NCI-H226 (cell line): Measurements from ENCODE around the gene VTI1A.

Source experiments
- DNase-seq: peaks from one replicate; pipeline ENCODE4 v3.0.0-alpha.2; 2015

VTI1A gene

GRCh38 chr10:112548535-112549276 lies 101.7 kb downstream of the VTI1A start:
- no peak for DNase-seq

DNA sequence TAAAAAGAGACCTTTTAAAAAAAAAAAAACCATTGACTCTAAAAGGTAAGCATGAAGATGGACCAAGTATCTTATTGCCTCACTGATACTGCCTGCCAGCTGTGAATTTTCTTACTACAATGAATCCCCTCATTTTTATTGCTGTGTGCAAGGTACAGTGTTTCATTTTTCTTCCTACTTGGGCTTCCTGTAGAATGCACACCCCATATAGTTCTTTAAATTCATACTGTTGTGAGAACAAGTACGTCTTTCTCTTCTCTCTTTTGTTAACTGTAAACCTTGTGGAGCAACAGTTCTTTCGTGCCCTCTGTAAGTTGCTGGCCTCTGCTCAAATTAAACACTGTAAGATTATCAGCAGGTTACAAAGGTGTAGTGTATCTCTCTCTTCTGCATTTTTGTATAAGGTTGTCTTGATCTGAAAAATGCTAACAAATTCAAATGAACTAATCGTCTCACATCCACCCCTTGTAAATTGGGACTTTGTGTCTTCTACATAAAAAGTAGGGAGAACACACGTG lies 105.6 kb downstream of the VTI1A start:
- no peak for DNase-seq

DNA sequence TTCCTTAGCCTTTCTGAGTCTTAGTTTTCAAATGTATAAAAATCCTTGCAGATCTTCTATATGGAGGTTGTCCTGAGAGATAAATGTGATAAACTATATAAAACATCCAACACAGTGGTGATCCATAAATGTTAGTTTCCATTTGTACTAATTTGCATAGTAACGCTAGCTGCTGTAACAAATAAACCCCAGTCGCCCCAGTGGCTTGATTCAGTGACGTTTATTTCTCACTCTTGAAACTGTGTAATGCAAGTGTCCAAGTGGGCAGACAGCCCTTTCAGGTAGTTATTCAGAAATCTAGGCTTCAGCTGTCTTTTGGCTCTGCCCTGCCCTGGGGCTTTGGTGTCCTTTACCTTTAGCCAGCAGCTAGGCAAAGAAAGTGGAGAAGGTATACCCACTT lies 106.3 kb downstream of the VTI1A start:
- no peak for DNase-seq

DNA sequence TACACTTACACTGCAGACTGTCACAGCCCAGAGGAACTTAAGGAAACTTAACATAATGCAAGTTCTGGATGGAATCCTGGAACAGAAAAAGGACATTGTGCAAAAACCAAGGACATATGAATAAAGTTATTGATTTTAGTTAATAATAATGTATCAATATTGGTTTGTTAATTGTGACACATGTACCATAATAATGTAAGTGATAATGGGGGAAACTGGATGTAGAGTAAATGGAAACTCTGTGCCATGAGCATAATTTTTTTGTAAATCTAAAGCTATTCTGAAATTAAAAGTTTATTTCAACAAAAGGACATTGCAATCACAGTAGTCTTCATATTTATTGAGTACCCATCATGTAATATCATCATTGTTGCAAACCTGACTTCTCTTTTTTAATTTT lies 107.2 kb downstream of the VTI1A start:
- DNase-seq = no peak

DNA sequence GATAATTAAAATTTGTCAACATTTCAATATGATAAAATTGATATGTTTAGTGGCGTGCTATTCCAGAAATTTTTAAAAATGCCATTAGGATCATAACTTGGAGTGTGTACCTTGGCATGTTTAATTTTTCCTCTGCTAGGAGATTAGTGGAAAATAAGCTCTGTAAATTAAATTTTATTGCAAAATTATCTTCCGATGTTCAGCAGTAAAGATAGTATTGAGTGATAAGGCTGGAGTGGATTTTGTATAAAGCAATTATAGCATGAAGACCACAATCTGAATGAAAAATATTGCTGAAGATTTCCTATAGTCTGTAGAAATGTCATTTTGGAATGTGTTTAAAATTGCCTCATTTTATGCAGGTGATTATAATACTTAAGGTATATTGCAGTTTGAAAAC lies 110.2 kb downstream of the VTI1A start:
- no peak for DNase-seq

DNA sequence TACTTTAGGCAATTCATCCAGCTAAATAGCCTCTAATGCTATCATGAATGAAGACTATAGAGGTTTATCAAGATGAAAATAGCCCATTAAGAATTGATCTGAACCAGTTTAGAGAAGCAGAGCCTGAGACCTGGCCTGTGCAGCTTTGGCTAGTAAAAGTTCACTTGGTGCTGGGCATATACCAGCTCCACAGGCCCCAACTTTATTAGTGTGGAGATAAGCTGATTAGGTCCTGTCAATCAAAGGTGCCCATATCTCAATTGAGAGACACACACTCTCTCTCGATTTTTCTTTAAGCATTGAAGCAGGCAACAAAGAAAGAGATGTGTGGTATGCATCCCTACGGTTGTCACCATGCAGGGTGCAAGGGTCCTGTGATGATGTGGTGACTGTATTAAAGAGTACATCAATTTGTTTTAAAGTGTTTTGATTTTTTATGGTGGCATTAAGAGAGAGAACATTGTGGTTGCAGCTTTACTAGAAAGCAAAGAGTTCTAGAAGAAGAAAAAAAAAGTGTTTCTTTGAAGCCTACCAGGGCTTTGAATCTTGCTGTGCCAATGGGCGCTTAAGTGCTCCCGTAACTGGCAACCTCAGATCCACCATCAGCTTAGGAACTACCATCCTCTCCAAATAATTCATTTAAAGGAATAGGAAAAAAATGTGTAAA lies 111.6 kb downstream of the VTI1A start:
- DNase-seq = no peak

DNA sequence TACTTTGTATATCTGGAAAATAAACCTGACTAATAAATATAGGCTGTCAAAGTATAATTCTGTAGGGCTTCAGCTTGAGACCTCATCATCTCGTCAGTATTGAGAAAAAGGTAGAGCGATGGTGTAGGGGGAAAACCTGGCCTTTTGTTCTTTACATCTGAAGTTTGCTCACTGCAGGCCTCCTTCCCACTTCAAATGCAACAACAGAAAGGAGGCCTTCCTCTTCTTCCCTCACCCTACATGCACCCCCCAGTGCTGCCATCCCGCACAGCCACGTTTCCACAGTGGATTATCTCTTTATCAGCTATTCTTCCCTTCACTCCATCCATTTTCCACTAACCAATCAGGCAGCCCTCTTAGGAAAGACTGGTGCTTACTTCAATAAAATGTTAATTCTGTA lies 112.3 kb downstream of the VTI1A start:
- no peak for DNase-seq

GRCh38 chr10:112562122-112562521 lies 115.1 kb downstream of the VTI1A start:
- no peak for DNase-seq

- DNase-seq = no peak
Measured at GRCh38 chr10:112562809-112563663, 116.0 kb downstream of the VTI1A start.

DNA sequence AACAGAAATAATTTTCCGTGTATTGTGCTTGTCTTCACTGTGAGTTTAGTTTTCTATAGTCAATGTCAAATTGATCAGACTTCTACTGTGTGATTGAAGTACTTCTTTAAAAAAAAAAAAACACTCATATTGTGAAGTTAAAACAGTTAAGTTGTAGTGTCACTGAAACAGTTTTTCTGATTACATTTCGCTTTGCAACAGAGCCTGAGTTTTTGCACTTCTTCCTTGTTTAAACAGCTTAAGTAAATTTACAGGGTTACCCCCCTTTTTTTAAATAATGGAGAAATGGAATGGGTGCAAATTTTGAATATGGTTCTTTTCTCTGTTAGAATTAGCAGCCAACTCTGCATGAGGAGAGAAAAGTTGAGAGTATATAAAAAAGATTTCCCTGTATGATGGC lies 117.3 kb downstream of the VTI1A start:
- no peak for DNase-seq

DNA sequence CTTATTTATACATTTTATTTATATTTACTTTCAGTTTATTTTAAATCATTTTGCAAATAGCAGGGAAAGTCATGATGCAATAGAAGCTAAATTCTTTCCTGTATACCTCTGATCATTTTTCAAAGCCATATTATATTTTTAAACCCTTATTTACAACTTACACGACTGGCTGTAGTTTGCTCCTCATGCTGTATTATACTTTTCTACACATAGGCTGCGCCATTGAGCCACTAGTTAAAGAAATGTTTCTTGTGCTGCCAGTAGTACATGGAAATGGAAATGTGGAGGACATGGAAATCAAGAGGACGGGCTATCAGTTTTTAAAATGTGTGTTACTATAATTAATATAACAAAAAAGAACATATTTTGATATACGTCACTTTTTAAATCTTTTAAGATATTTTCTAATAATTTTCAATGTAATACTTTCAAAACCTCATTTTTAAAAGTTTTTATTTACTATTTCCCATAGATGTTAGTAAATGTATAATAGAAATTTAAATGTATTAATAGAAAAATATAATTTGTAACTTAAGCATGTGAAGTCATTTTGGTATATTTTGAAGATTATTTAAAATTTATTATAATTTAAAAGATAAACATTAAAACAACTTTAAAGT lies 118.5 kb downstream of the VTI1A start:
- peak; percentile 3 for DNase-seq

DNA sequence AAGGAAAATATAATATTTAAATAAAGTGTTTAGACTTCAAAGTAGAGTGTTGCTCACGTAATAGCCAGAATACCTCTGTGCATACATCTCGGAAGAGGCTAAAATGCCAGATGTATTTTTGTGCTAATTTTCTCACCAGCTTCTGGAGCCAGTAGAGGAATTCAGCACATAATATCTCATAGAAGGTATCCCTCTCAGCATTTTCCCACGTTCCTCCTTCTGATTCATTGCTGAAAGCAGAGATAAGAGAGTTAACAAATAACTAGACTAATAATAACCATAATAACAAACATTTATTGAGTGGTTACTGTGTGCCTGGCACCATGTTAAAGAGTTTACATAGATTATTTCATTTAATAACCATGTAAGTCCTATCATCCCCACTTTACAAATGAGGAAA lies 123.6 kb downstream of the VTI1A start:
- peak; percentile 1 for DNase-seq

DNA sequence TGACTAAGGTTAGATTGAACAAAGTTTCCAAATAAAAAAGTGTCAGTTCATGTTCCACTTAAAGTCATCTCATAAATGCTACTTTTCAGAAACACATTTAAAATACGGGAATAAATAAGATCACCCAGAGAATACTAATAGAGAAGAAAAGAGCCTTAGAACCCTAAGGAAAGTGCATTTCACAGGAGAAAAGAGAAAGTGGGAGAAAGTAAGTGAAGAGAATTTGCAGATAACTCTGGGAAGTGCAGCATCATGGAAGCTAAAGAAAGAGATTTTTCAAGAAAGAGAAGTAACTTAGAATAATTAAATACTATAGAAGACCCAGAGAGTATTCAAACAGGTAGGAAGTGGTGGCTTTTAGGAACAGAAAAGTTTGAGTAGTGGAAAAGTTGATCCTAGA lies 132.6 kb downstream of the VTI1A start:
- no peak for DNase-seq

- DNase-seq = no peak
Measured at GRCh38 chr10:112580267-112580666, 133.3 kb downstream of the VTI1A start.

DNA sequence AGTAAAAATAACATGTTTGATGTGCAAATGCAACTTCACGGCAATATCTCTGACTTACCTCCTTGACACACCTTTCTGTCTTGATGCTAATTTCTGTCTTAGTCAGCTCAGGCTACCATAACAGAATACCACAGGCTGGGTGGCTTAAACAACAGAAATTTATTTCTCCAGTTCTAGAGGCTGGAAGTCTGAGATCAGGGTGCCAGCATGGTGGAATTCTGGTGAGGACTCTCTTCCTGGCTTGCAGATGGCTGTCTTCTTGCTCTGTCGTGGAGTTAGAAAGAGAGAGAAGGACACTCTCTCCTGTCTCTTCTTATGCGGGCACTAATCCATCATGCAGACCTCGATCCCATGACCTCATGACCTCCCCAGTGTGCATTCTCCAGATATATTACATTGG lies 134.9 kb downstream of the VTI1A start:
- no peak for DNase-seq

- DNase-seq = no peak
Measured at GRCh38 chr10:112583236-112583939, 136.4 kb downstream of the VTI1A start.

GRCh38 chr10:112584276-112584675 lies 137.3 kb downstream of the VTI1A start:
- DNase-seq = no peak

GRCh38 chr10:112585126-112585525 lies 138.1 kb downstream of the VTI1A start:
- no peak for DNase-seq

GRCh38 chr10:112585960-112586359 lies 138.9 kb downstream of the VTI1A start:
- no peak for DNase-seq

GRCh38 chr10:112587729-112588128 lies 140.7 kb downstream of the VTI1A start:
- DNase-seq = no peak

DNA sequence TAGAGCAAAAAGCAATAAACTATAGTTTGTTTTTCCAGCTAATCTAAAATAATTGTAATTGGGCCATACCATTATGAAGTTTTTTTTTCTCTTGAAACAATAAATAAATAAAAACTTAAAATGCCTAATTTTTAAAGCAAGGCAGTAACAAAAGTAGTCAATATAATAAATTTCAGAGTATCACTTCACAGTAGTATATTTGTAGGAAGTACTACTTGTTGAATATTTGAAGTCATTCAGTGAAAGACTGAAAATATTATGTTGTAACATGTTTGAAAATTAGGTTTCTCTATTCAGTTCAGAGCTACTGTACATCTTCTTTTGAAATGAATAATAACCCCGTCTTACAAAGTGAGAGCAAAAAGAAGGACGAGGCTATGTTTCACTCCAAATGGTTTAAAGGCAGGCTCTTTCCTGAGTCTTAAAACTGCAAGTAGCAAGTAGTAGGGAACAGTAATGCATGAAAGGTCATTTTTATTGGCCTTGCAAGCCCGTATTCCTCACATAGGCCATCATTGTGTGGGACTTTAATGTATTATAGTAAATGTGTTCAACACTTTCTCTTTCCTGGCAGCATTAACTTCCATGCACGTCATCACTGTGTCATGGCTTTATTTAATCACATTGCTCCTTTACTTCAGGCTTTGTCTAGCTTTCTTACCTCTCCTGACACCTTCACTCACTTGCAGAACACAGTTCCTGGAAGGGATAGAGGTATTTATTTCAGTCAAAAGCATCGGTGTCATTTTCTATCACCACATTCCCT lies 141.4 kb downstream of the VTI1A start:
- DNase-seq = no peak

- no peak for DNase-seq
Measured at GRCh38 chr10:112589081-112589480, 142.1 kb downstream of the VTI1A start.
